Pancreas (tissue), 10 donors: Measurements from ENCODE around the gene ATP6V1F. TPM values are rescaled to one million over a fixed set of nuclear protein-coding genes. Genes with fewer than 3 reads are reported as not detected.

Experiments
- ATAC-seq, 4 donors: fragments of 200-7000 bp; cut with Tn5 transposase; one replicate each; pipeline versions ENCODE4 v1.8.0 to v1.9.1; 2020; ENCODE audit warnings: mild to moderate bottlenecking in 4 of 4, moderate library complexity in 4 of 4
- DNase-seq, 6 donors: peaks; one replicate each; pipeline ENCODE4 v3.0.0-alpha.2; 2020
- FAIRE-seq: peaks from 2 replicates; lab custom pipeline; 2012; peaks lifted over from hg19 to GRCh38; lab: Jason Lieb, UNC
- H3K27ac ChIP-seq, 4 donors: fragments of 200-600 bp; sonication (generic); 1 replicate in 3 of 4; 2 replicates in 1 of 4; pipeline versions ENCODE4 v1.5.0 to v1.8.0; 2020
- H3K27me3 ChIP-seq, 4 donors: fragments of 200-600 bp; one replicate each; pipeline ENCODE4 v1.8.0; 2021
- H3K36me3 ChIP-seq, 3 donors: fragments of 200-600 bp; sonication (generic) in 1 of 3; one replicate each; pipeline versions ENCODE4 v1.5.0 to v1.8.0; 2020 to 2021
- H3K4me1 ChIP-seq, 3 donors: fragments of 200-600 bp; one replicate each; pipeline ENCODE4 v1.8.0; 2021
- H3K4me3 ChIP-seq, 4 donors: fragments of 200-600 bp; sonication (generic) in 2 of 4; one replicate each; pipeline versions ENCODE4 v1.5.0 to v1.8.0; 2020 to 2021
- H3K9me3 ChIP-seq, 4 donors: fragments of 200-600 bp; one replicate each; pipeline ENCODE4 v1.8.0; 2021
- CTCF ChIP-seq, 4 donors: fragments of 200-600 bp; sonication (generic) in 3 of 4; IDR thresholded peaks; one replicate each; pipeline versions ENCODE4 v1.5.0 to v1.8.0; 2021; ENCODE audit warnings: antibody characterized with exemption in 4 of 4
- WGBS, 2 donors: extraction: QIAGEN DNeasy Blood & Tissue Kit; methylation state at CpG; one replicate each; pipeline ENCODE4 v1.1.7; 2013; 5-methylcytosine and 5-hydroxymethylcytosine counted together
- intact Hi-C, 3 donors: fragments of 100-400 bp; cut with DNase I; formaldehyde crosslinking; loops; one replicate each; pipeline versions ENCODE4 v1.11.1 to v1.14.2; 2022
- polyA plus RNA-seq, 2 donors: library from polyadenylated mRNA; stranded (reverse); fragments of 200-250 nt; gene quantifications; one replicate each; pipeline ENCODE4 v1.2.3, GENCODE V29; 2013
- total RNA-seq, 6 donors: library from RNA; stranded (reverse); fragmentation: NEBNext Ultra II Directional in 4 of 6; extraction: Animal tissue kit (Norgen Biotek cat#: 25700) in 4 of 6; gene quantifications; one replicate each; pipeline versions ENCODE4 v1.2.1 to v1.2.4, GENCODE V29; 2021 to 2023
- donor health status: healthy with polysubstance abuse.
- donor health status: DM: no; HTN: no; CAD: no; lungs with moderate emphysema.
- donor health status: DM: no; HTN: no; CAD: no.
- donor health status: control.
- donor health status: control.
- donor health status: Bipolar disorder and iron deficiency.
- donor health status: DM: yes; HTN: yes; CAD: no.
- donor health status: DM: no; HTN: no; CAD: no.
- donor health status: DM: no; HTN: no; CAD: no.
- donor health status: DM: yes; HTN: yes; CAD: no.

ATP6V1F gene
- total and polyA plus RNA-seq, 8 donors: 28.1 to 96.9 (median 45.3) TPM

- H3K27me3 ChIP-seq: peaks cover 0 to 7% (median 0%) of the 10 kb centered on the region in 4 donors
- WGBS, 2 donors: 89 to 91% methylated on average over 6 of the region's 6 CpGs
- H3K27ac ChIP-seq: no peak overlapping the region
- ATAC-seq: no peak
- no peak for TF ChIP-seq CTCF (IDR thresholded peaks at IDR 0.05)
- intact Hi-C loops: no loop called here
- no peaks in the 10 kb centered on the region for H3K4me1 ChIP-seq
- H3K9me3 ChIP-seq: no peaks in the 10 kb centered on the region
- no peak overlapping the region for H3K4me3 ChIP-seq
- DNase-seq: no peak
- H3K36me3 ChIP-seq: no peaks in the 10 kb centered on the region
- FAIRE-seq: no peak
These were observed 31.4 kb downstream of the ATP6V1F start for GRCh38 chr7:128894101-128894440.

GRCh38 chr7:128895320-128895719 lies 32.7 kb downstream of the ATP6V1F start:
- no peaks in the 10 kb centered on the region for H3K9me3 ChIP-seq
- peaks cover 0 to 7% (median 0%) of the 10 kb centered on the region in 4 donors for H3K27me3 ChIP-seq
- no peak overlapping the region for H3K27ac ChIP-seq
- H3K36me3 ChIP-seq: no peaks in the 10 kb centered on the region
- no peak for TF ChIP-seq CTCF (IDR thresholded peaks at IDR 0.05)
- no peak for FAIRE-seq
- intact Hi-C loops: no loop called here
- 69 to 79% methylated on average over 3 of the region's 3 CpGs for WGBS, 2 donors
- H3K4me3 ChIP-seq: no peak overlapping the region
- peak in 1 of 6 donors; percentile 8 for DNase-seq
- no peak for ATAC-seq
- H3K4me1 ChIP-seq: no peaks in the 10 kb centered on the region

- FAIRE-seq (no peak), DNase-seq (no peak), ATAC-seq (no peak)
- H3K4me3 ChIP-seq: no peak overlapping the region
- intact Hi-C loops: no loop called here
- H3K36me3 ChIP-seq: no peaks in the 10 kb centered on the region
- no peaks in the 10 kb centered on the region for H3K9me3 ChIP-seq
- no peaks in the 10 kb centered on the region for H3K4me1 ChIP-seq
- no peak overlapping the region for H3K27ac ChIP-seq
- no peak for TF ChIP-seq CTCF (IDR thresholded peaks at IDR 0.05)
- no peaks in the 10 kb centered on the region for H3K27me3 ChIP-seq
These were observed 36.7 kb downstream of the ATP6V1F start for GRCh38 chr7:128899392-128899791.

GRCh38 chr7:128900237-128900636 lies 37.6 kb downstream of the ATP6V1F start:
- no peaks in the 10 kb centered on the region for H3K9me3 ChIP-seq
- no peaks in the 10 kb centered on the region for H3K4me1 ChIP-seq
- intact Hi-C loops: loop anchor here in 1 of 3 donors (10.0 kb wide), 1 partner anchor 305 kb away; no protein-coding TSS in a partner anchor
- DNase-seq (no peak), FAIRE-seq (no peak), ATAC-seq (no peak)
- no peaks in the 10 kb centered on the region for H3K27me3 ChIP-seq
- H3K36me3 ChIP-seq: no peaks in the 10 kb centered on the region
- TF ChIP-seq CTCF (IDR thresholded peaks at IDR 0.05): no peak
- WGBS, 2 donors: 28 to 33% methylated on average over 1 of the region's 1 CpG
- H3K27ac ChIP-seq: no peak overlapping the region
- H3K4me3 ChIP-seq: no peak overlapping the region

- no peak for ATAC-seq
- intact Hi-C loops: loop anchor here in 1 of 3 donors (10.0 kb wide), 1 partner anchor 302 kb away; no protein-coding TSS in a partner anchor
- H3K27ac ChIP-seq: no peak overlapping the region
- no peaks in the 10 kb centered on the region for H3K27me3 ChIP-seq
- FAIRE-seq: no peak
- DNase-seq: peak in 1 of 6 donors; percentile 11
- H3K36me3 ChIP-seq: no peaks in the 10 kb centered on the region
- no peaks in the 10 kb centered on the region for H3K9me3 ChIP-seq
- no peak overlapping the region for H3K4me3 ChIP-seq
- no peak for TF ChIP-seq CTCF (IDR thresholded peaks at IDR 0.05)
- 73 to 78% methylated on average over 12 of the region's 12 CpGs for WGBS, 2 donors
- no peaks in the 10 kb centered on the region for H3K4me1 ChIP-seq
These were observed 40.3 kb downstream of the ATP6V1F start for GRCh38 chr7:128902761-128903585.
